ENCODE results near the gene TMEM132D.

TMEM132D gene

GRCh38 chr12:129152351-129153104 lies 751.3 kb downstream of the TMEM132D start:
- no peak for DNase-seq

GRCh38 chr12:129150721-129151120 lies 753.1 kb downstream of the TMEM132D start:
- no peak for DNase-seq

- no peak for DNase-seq
Observed at GRCh38 chr12:129145381-129145780, 758.4 kb downstream of the TMEM132D start.

GRCh38 chr12:129138776-129139175 lies 765.0 kb downstream of the TMEM132D start:
- no peak for DNase-seq

- DNase-seq: no peak
Observed at GRCh38 chr12:129136694-129137325, 767.0 kb downstream of the TMEM132D start.

- DNase-seq: no peak
Observed at GRCh38 chr12:129127771-129128170, 776.1 kb downstream of the TMEM132D start.

GRCh38 chr12:129127211-129127610 lies 776.6 kb downstream of the TMEM132D start:
- DNase-seq: no peak

GRCh38 chr12:129119537-129119936 lies 784.3 kb downstream of the TMEM132D start:
- DNase-seq: no peak

GRCh38 chr12:129115558-129115957 lies 788.3 kb downstream of the TMEM132D start:
- no peak for DNase-seq

GRCh38 chr12:129110575-129110974 lies 793.2 kb downstream of the TMEM132D start:
- no peak for DNase-seq

- DNase-seq: no peak
Observed at GRCh38 chr12:129109174-129110001, 794.4 kb downstream of the TMEM132D start.

- DNase-seq: no peak
Observed at GRCh38 chr12:129106772-129107171, 797.1 kb downstream of the TMEM132D start.

- no peak for DNase-seq
Observed at GRCh38 chr12:129103231-129103630, 800.6 kb downstream of the TMEM132D start.

GRCh38 chr12:129102233-129102632 lies 801.6 kb downstream of the TMEM132D start:
- DNase-seq: no peak

- DNase-seq: no peak
Observed at GRCh38 chr12:129101816-129102215, 802.0 kb downstream of the TMEM132D start.

- DNase-seq: no peak
Observed at GRCh38 chr12:129101404-129101803, 802.4 kb downstream of the TMEM132D start.

GRCh38 chr12:129097451-129097850 lies 806.4 kb downstream of the TMEM132D start:
- no peak for DNase-seq

- no peak for DNase-seq
Observed at GRCh38 chr12:129096968-129097367, 806.9 kb downstream of the TMEM132D start.

- DNase-seq: no peak
Observed at GRCh38 chr12:129096184-129096583, 807.6 kb downstream of the TMEM132D start.

GRCh38 chr12:129089576-129089975 lies 814.2 kb downstream of the TMEM132D start:
- DNase-seq: no peak

- DNase-seq: no peak
Observed at GRCh38 chr12:129084875-129085826, 818.7 kb downstream of the TMEM132D start.

GRCh38 chr12:129083121-129083840 lies 820.5 kb downstream of the TMEM132D start:
- no peak for DNase-seq
